CD8-positive, alpha-beta memory T cell (primary cell): Measurements from ENCODE around the gene CTIF. TPM values are rescaled to one million over a fixed set of nuclear protein-coding genes. Genes with fewer than 3 reads are reported as not detected.

Experiments used
- CTCF ChIA-PET: fragments of 350-600 bp; sonication (Branson Sonifier 250); formaldehyde crosslinking; loops from one replicate; lab custom pipeline; 2021; ENCODE audit warnings: antibody characterized with exemption; lab: Charles Lee
- POLR2A ChIA-PET: fragments of 350-600 bp; sonication (Branson Sonifier 250); formaldehyde crosslinking; loops from one replicate; lab custom pipeline; 2021; ENCODE audit warnings: antibody characterized with exemption; lab: Charles Lee
- DNase-seq, 5 donors: peaks; one replicate each; pipeline versions ENCODE4 v3.0.0 to v3.0.0-alpha.2; 2020 to 2022; ENCODE audit warnings: mixed read lengths in 1 of 5
- H3K27ac ChIP-seq: one replicate; pipeline ENCODE4 v1.7.0; 2013; ENCODE audit warnings: low read depth, mild to moderate bottlenecking, low read length, moderate library complexity
- H3K27me3 ChIP-seq: 2 replicates; pipeline ENCODE4 v1.7.0; 2013; ENCODE audit warnings: low read length, mild to moderate bottlenecking; ENCODE audit not compliant: insufficient read depth, poor library complexity, severe bottlenecking
- H3K36me3 ChIP-seq: 2 replicates; pipeline ENCODE4 v1.7.0; 2013; ENCODE audit warnings: mild to moderate bottlenecking, low read length, moderate library complexity; ENCODE audit not compliant: insufficient read depth
- H3K4me1 ChIP-seq: 2 replicates; pipeline ENCODE4 v1.7.0; 2013; ENCODE audit warnings: mild to moderate bottlenecking, low read length, moderate library complexity; ENCODE audit not compliant: insufficient read depth
- H3K4me3 ChIP-seq: 2 replicates; pipeline ENCODE4 v1.7.0; 2013; ENCODE audit warnings: mild to moderate bottlenecking, low read length
- H3K9me3 ChIP-seq: 2 replicates; pipeline ENCODE4 v1.7.0; 2013; ENCODE audit warnings: mild to moderate bottlenecking, low read length
- H3K27ac Mint-ChIP-seq, 8 donors: one replicate each; pipeline ENCODE4 v1.8.0; 2020 to 2021; ENCODE audit warnings: mixed read lengths in 8 of 8, mild to moderate bottlenecking in 6 of 8, inconsistent platforms in 3 of 8, moderate library complexity in 3 of 8
- H3K27me3 Mint-ChIP-seq, 2 donors: one replicate each; pipeline ENCODE4 v1.8.0; 2020 to 2021; ENCODE audit warnings: mixed read lengths in 2 of 2, mild to moderate bottlenecking in 1 of 2, moderate library complexity in 1 of 2
- H3K36me3 Mint-ChIP-seq, 3 donors: one replicate each; pipeline ENCODE4 v1.8.0; 2020 to 2021; ENCODE audit warnings: mixed read lengths in 3 of 3, inconsistent platforms in 1 of 3, mild to moderate bottlenecking in 1 of 3
- H3K4me1 Mint-ChIP-seq, 3 donors: one replicate each; pipeline ENCODE4 v1.8.0; 2020 to 2021; ENCODE audit warnings: mixed read lengths in 3 of 3, inconsistent platforms in 1 of 3, mild to moderate bottlenecking in 1 of 3
- H3K4me3 Mint-ChIP-seq, 7 donors: one replicate each; pipeline ENCODE4 v1.8.0; 2020 to 2021; ENCODE audit warnings: mixed read lengths in 7 of 7, mild to moderate bottlenecking in 6 of 7, moderate library complexity in 4 of 7, inconsistent platforms in 2 of 7
- H3K9me3 Mint-ChIP-seq, 5 donors: one replicate each; pipeline ENCODE4 v1.8.0; 2020 to 2022; ENCODE audit warnings: mixed read lengths in 5 of 5, mild to moderate bottlenecking in 3 of 5, moderate library complexity in 2 of 5, inconsistent platforms in 1 of 5
- polyA plus RNA-seq: library from polyadenylated mRNA; unstranded; fragments of 300-500 nt; fragmentation: Illumina TruSeq; gene quantifications from one replicate; pipeline ENCODE4 v1.2.3, GENCODE V29; 2021
- total RNA-seq, 2 experiments: library from RNA; stranded (reverse); gene quantifications; one replicate each; pipeline ENCODE4 v1.2.3, GENCODE V29; 2021

The CTIF gene
- total and polyA plus RNA-seq, 3 experiments from 2014 or later = 0.89 to 4.8 (median 4.2) TPM

DNA sequence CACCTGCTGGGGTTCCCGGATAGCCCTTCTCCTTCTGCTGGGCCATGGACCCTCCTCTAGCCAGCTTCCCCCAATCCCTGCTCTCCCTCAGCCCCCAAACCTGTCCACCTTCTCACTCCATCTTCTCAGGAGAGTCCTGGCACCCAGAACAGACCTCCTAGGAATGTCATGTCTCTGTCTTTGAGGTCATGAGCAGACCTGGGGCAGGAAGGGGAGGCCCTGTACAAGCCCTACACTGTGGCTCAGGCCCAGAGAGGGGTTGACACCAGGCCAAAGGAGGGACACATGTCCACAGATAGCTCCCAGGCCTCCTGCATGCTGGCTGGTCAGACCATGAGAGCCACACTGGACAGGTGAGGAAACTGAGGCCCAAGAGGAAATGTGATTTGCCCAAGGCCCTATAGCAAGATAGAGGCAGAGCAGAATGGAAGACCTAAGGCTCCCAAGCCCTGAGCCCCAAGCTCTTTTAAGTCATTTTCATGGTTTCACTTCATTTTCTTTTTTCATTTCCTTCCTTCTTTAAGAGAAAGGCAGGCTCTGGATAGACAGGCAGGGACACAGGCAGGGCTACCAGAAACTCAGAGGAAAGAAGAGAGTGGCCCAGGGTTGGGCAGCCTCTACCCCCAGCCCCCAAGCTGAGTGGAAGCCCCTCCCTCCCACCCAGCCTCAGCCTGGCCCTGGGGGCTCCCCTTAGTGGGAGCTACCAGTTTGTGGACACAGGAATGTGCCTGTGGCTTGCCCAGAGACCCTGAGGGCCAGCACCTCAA, 252.2 kb downstream of the CTIF start:
- no peak for DNase-seq
- CTCF ChIA-PET = interaction anchor here (1.1 to 2.5 kb wide), 3 partner anchors 14 to 122 kb away, joined by 3 to 9 read pairs (median 6); no protein-coding TSS in a partner anchor
- Histone ChIP-seq H3K36me3 (no peaks in the 10 kb centered on the region), H3K4me1 (no peaks in the 10 kb centered on the region), H3K9me3 (no peaks in the 10 kb centered on the region), H3K27me3 (no peaks in the 10 kb centered on the region), H3K4me3 (no peak overlapping the region), H3K27ac (no peak overlapping the region)
- Mint-ChIP-seq H3K9me3 (peaks cover 0 to 1% (median 0%) of the 10 kb centered on the region in 5 donors), H3K27me3 (no peaks in the 10 kb centered on the region), H3K27ac (peak overlapping the region in 1 of 8 donors; percentile 61), H3K4me3 (no peak overlapping the region), H3K36me3 (peaks cover 0 to 4% (median 0%) of the 10 kb centered on the region in 3 donors), H3K4me1 (peaks cover 2 to 12% (median 8%) of the 10 kb centered on the region in 3 donors)
- POLR2A ChIA-PET = interaction anchor here (1.1 kb wide), 1 partner anchor 17 kb away, joined by 3 read pairs; no protein-coding TSS in a partner anchor

DNA sequence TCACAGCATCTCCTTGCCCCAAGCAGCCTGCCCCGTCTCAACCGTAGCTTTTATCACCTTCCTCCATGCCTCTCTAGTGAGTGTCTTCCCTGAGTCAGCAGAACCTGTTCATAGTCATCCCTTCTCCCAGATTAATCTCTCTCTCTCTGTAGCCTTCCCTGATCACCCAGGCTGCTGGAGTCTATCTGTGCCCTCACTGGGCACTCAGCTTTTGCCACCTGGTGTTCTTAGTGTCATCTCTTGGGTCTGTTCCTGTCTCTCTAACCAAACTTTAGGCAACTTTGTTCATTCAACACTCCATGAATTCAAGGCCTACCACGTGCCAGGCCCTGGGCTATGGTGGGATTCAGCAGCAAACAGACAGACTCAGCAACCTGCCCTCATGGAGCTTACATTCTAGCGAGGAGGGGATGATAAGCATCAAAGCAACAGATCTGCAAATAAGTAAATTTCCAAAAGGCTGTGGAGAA, 252.8 kb downstream of the CTIF start:
- no peaks in the 10 kb centered on the region for H3K9me3 ChIP-seq
- Mint-ChIP-seq H3K9me3 (peaks cover 0 to 1% (median 0%) of the 10 kb centered on the region in 5 donors), H3K27ac (peak overlapping the region in 4 of 8 donors; percentile 8 to 79 (median 25)), H3K4me3 (peak overlapping the region in 1 of 7 donors; percentile 11), H3K4me1 (peaks cover 0 to 8% (median 5%) of the 10 kb centered on the region in 3 donors), H3K27me3 (no peaks in the 10 kb centered on the region), H3K36me3 (peaks cover 0 to 4% (median 0%) of the 10 kb centered on the region in 3 donors)
- no peaks in the 10 kb centered on the region for H3K36me3 ChIP-seq
- no peaks in the 10 kb centered on the region for H3K4me1 ChIP-seq
- no peak overlapping the region for H3K27ac ChIP-seq
- no peak overlapping the region for H3K4me3 ChIP-seq
- ChIA-PET CTCF (interaction anchor here (1.1 to 2.5 kb wide), 2 partner anchors 14 to 82 kb away, joined by 3 to 9 read pairs; no protein-coding TSS in a partner anchor), POLR2A (interaction anchor here (1.1 kb wide), 1 partner anchor 16 kb away, joined by 3 read pairs; no protein-coding TSS in a partner anchor)
- no peak for DNase-seq
- no peaks in the 10 kb centered on the region for H3K27me3 ChIP-seq

- peaks cover 0 to 9% (median 8%) of the 10 kb centered on the region in 3 donors for H3K4me1 Mint-ChIP-seq
- no peaks in the 10 kb centered on the region for H3K27me3 Mint-ChIP-seq
- peak overlapping the region in 1 of 8 donors; percentile 8 for H3K27ac Mint-ChIP-seq
- CTCF ChIA-PET = interaction anchor here (1.1 to 3.0 kb wide), 3 partner anchors 15 to 82 kb away, joined by 3 to 9 read pairs (median 8); no protein-coding TSS in a partner anchor
- H3K4me3 ChIP-seq = no peak overlapping the region
- H3K36me3 ChIP-seq = no peaks in the 10 kb centered on the region
- H3K9me3 ChIP-seq = no peaks in the 10 kb centered on the region
- peaks cover 0 to 4% (median 0%) of the 10 kb centered on the region in 3 donors for H3K36me3 Mint-ChIP-seq
- POLR2A ChIA-PET = interaction anchor here (1.1 kb wide), 1 partner anchor 16 kb away, joined by 3 read pairs; no protein-coding TSS in a partner anchor
- H3K4me3 Mint-ChIP-seq = no peak overlapping the region
- no peak for DNase-seq
- no peaks in the 10 kb centered on the region for H3K4me1 ChIP-seq
- H3K9me3 Mint-ChIP-seq = no peaks in the 10 kb centered on the region
- H3K27ac ChIP-seq = no peak overlapping the region
- H3K27me3 ChIP-seq = no peaks in the 10 kb centered on the region
These were observed 253.3 kb downstream of the CTIF start for GRCh38 chr18:48792141-48792540.

GRCh38 chr18:48792611-48793380, 254.0 kb downstream of the CTIF start:
- ChIA-PET CTCF (interaction anchor here (0.8 to 3.0 kb wide), 3 partner anchors 16 to 101 kb away, joined by 3 to 8 read pairs (median 4); no protein-coding TSS in a partner anchor), POLR2A (no interaction called here)
- Mint-ChIP-seq H3K4me3 (no peak overlapping the region), H3K4me1 (peaks cover 3 to 14% (median 12%) of the 10 kb centered on the region in 3 donors), H3K27me3 (peaks cover 0 to 3% of the 10 kb centered on the region in 2 donors), H3K27ac (peak overlapping the region in 1 of 8 donors; percentile 9), H3K36me3 (peaks cover 0 to 4% (median 0%) of the 10 kb centered on the region in 3 donors), H3K9me3 (no peaks in the 10 kb centered on the region)
- no peak overlapping the region for H3K27ac ChIP-seq
- no peaks in the 10 kb centered on the region for H3K27me3 ChIP-seq
- H3K4me3 ChIP-seq = no peak overlapping the region
- no peaks in the 10 kb centered on the region for H3K9me3 ChIP-seq
- no peak for DNase-seq
- H3K4me1 ChIP-seq = peaks cover 2% of the 10 kb centered on the region
- H3K36me3 ChIP-seq = no peaks in the 10 kb centered on the region

DNA sequence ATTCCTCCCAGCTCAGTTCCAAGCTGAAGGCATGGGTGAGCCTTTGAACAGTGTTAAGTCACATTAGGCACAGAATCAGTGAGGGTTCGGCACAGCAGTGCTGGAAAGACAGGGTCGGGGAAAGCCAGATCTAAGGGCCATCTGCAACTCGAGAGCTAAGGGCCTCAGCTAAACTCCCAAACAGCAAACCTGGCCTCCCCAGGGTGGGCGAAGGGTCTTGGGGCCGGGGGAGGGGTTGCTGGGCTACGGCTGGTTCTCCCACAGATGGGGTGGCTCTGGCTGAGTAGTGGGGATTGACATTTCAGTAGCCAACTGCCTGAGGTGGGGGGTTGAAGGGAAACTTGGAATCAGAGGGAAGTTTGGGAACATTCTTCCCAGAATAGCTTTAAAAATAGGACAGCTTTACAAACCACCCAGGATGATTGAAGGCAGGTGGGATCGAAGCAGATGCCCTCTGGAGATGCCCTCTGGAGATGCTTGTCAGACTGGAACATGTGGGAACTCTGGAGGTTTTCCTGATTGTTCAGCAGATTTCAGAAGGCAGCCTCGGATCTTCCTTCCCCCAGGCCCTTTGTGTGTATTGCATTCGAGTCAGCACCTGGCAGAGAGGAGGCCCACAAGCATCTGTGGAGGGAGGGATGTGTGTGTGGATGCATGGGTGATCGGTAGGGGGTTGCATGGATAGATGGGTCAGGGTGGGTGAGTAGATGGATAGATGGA, 255.6 kb downstream of the CTIF start:
- peak overlapping the region in 1 of 8 donors; percentile 36 for H3K27ac Mint-ChIP-seq
- H3K4me3 ChIP-seq = no peak overlapping the region
- H3K9me3 Mint-ChIP-seq = no peaks in the 10 kb centered on the region
- no peaks in the 10 kb centered on the region for H3K36me3 ChIP-seq
- no peaks in the 10 kb centered on the region for H3K9me3 ChIP-seq
- peaks cover 8% of the 10 kb centered on the region for H3K4me1 ChIP-seq
- H3K27me3 Mint-ChIP-seq = peaks cover 0 to 3% of the 10 kb centered on the region in 2 donors
- H3K27me3 ChIP-seq = no peaks in the 10 kb centered on the region
- POLR2A ChIA-PET = no interaction called here
- H3K36me3 Mint-ChIP-seq = peaks cover 0 to 4% (median 0%) of the 10 kb centered on the region in 3 donors
- H3K27ac ChIP-seq = no peak overlapping the region
- DNase-seq = peak in 1 of 5 donors; percentile 27
- CTCF ChIA-PET = interaction anchor here (0.6 to 3.0 kb wide), 3 partner anchors 17 to 143 kb away, joined by 3 to 8 read pairs (median 3); no protein-coding TSS in a partner anchor
- no peak overlapping the region for H3K4me3 Mint-ChIP-seq
- peaks cover 11 to 28% (median 21%) of the 10 kb centered on the region in 3 donors for H3K4me1 Mint-ChIP-seq

GRCh38 chr18:48795696-48796095, 256.9 kb downstream of the CTIF start:
- Mint-ChIP-seq H3K9me3 (no peaks in the 10 kb centered on the region), H3K36me3 (peaks cover 0 to 4% (median 0%) of the 10 kb centered on the region in 3 donors), H3K27ac (no peak overlapping the region), H3K4me1 (peaks cover 11 to 28% (median 21%) of the 10 kb centered on the region in 3 donors), H3K27me3 (peaks cover 0 to 3% of the 10 kb centered on the region in 2 donors), H3K4me3 (no peak overlapping the region)
- no peak overlapping the region for H3K4me3 ChIP-seq
- ChIA-PET POLR2A (no interaction called here), CTCF (interaction anchor here (1.1 to 1.4 kb wide), 2 partner anchors 18 to 123 kb away, joined by 3 read pairs; no protein-coding TSS in a partner anchor)
- H3K36me3 ChIP-seq = no peaks in the 10 kb centered on the region
- DNase-seq = peak in 1 of 5 donors; percentile 5
- no peaks in the 10 kb centered on the region for H3K27me3 ChIP-seq
- H3K27ac ChIP-seq = no peak overlapping the region
- peaks cover 8% of the 10 kb centered on the region for H3K4me1 ChIP-seq
- no peaks in the 10 kb centered on the region for H3K9me3 ChIP-seq
